ENCODE measurements around the gene KRTAP10-8. TPM values are rescaled to one million over a fixed set of nuclear protein-coding genes. Genes with fewer than 3 reads are reported as not detected.

KRTAP10-8 gene, protein sequence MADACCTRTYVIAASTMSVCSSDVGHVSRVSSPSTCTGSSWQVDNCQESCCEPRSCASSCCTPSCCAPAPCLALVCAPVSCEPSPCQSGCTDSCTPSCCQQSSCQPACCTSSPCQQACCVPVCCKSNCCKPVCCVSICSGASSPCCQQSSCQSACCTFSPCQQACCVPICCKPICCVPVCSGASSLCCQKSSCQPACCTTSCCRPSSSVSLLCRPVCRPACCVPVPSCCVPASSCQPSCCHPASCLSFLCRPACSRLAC
- total RNA-seq, result not detected

DNA sequence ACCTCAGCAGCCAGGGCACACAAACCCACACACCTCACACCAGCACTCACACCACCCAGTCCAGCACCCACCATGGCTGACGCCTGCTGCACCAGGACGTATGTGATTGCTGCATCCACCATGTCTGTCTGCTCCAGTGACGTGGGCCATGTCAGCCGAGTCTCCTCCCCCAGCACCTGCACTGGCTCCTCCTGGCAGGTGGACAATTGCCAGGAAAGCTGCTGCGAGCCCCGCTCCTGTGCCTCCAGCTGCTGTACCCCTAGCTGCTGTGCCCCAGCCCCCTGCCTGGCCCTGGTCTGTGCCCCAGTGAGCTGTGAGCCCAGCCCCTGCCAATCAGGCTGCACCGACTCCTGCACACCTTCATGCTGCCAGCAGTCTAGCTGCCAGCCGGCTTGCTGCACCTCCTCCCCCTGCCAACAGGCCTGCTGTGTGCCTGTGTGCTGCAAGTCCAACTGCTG is at the start of gene KRTAP10-8:
KRTAP10-8 (plus strand) TSS at position 51 of the 458 bp plus-strand sequence; CDS start at position 73, 22 bp downstream.
- DNase-seq (no peak), ATAC-seq (replicated peaks in 1 of 2) (no peak)
- Mint-ChIP-seq H3K27me3 (ENCODE audit: low read depth) (no peaks in the 10 kb centered on the region), H3K4me1 (ENCODE audit: low read depth) (peaks cover 10% of the 10 kb centered on the region), H3K9me3 (peaks cover 9 to 11% of the 10 kb centered on the region in 2 donors), H3K36me3 (ENCODE audit: insufficient read depth in 2 of 2) (peaks cover 10 to 13% of the 10 kb centered on the region in 2 donors), H3K27ac (no peak within 1 kb of the TSS), H3K4me3 (no peak within 1 kb of the TSS)

DNA sequence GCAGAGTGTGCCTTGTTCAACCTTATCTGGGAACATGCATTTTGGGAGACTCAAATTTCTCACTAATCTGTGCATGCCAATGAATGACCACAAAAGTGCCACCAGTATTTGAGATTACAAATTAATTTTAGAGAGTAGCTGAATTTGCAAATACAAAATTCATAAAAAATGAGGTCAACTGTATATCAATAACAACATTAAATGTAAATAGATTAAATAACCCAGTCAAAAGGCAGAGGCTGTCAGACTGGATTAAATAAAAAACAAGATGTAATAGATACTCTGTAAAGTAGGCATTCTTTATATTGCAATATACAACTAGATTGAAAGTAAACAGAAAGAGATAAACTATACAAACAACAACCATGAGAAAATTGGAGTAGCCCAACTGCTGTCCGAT is 47.8 kb upstream of the KRTAP10-8 start:
- H3K4me1 Mint-ChIP-seq (ENCODE audit: low read depth), result peaks cover 14% of the 10 kb centered on the region
- no peak overlapping the region for H3K4me3 Mint-ChIP-seq
- DNase-seq (no peak), ATAC-seq (replicated peaks in 1 of 2) (no peak)
- peaks cover 12 to 18% of the 10 kb centered on the region in 2 donors for H3K9me3 Mint-ChIP-seq
- no peaks in the 10 kb centered on the region for H3K27me3 Mint-ChIP-seq (ENCODE audit: low read depth)
- H3K27ac Mint-ChIP-seq, result peak overlapping the region; percentile 28
- peaks cover 3 to 9% of the 10 kb centered on the region in 2 donors for H3K36me3 Mint-ChIP-seq (ENCODE audit: insufficient read depth in 2 of 2)

DNA sequence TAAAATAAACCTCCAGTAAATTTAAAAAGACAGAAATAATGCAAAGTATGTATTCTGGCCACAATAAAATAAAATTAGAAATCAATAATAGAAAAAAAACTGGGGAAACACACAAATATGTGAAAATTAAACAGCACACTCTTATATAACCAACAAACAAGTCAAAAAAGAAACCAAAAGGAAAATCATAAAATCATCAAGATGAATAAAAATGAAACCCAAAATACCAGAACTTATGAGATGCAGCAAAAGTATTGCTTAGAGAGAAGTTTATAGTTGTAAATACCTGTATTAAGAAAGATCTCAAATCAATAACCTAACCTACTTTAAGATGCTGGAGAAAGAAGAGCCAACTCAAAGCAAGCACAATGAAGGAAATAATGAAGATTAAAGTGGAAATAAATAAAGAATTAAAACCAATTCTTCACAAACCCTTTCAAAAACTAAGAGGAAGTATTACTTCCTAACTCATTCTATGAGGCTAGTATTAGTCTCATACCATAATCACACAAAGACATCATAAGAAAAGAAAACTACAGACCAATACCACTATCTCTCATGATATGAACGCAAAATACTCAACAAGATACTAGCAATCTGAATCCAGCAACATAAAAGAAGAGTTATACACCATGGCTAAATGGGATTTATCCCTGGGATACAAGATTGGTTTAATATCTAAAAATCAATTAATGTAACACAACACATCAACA is 46.8 kb upstream of the KRTAP10-8 start:
- Mint-ChIP-seq H3K4me1 (ENCODE audit: low read depth) (peaks cover 14% of the 10 kb centered on the region), H3K9me3 (peaks cover 12 to 18% of the 10 kb centered on the region in 2 donors), H3K36me3 (ENCODE audit: insufficient read depth in 2 of 2) (peaks cover 3 to 9% of the 10 kb centered on the region in 2 donors), H3K27me3 (ENCODE audit: low read depth) (no peaks in the 10 kb centered on the region), H3K27ac (peak overlapping the region; percentile 52), H3K4me3 (peak overlapping the region; percentile 2 to 81)
- ATAC-seq (replicated peaks in 1 of 2) (peak in 1 of 2 donors; percentile 45), DNase-seq (no peak)

DNA sequence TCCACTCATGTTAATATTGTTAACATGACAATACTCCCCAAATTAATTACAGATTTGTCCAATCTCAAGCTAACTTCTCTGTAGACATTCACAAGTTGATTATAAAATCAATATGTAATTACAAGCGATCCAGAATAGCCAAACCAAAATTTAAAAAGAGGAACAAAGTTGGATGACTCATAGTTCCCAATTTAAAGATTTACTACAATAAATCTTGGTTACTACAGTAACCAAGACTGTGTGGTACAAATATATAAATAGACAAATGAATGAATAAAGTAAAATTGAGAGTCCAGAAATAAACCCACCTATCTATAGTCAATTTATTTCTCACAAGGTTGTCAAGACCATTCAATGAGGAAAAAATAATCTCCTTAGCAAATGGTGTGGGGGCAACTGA is 45.5 kb upstream of the KRTAP10-8 start:
- Mint-ChIP-seq H3K9me3 (peaks cover 8% of the 10 kb centered on the region in 2 donors), H3K4me3 (no peak overlapping the region), H3K27ac (no peak overlapping the region), H3K4me1 (ENCODE audit: low read depth) (peaks cover 14% of the 10 kb centered on the region), H3K36me3 (ENCODE audit: insufficient read depth in 2 of 2) (peaks cover 0 to 4% of the 10 kb centered on the region in 2 donors), H3K27me3 (ENCODE audit: low read depth) (no peaks in the 10 kb centered on the region)
- ATAC-seq (replicated peaks in 1 of 2) (no peak), DNase-seq (no peak)

DNA sequence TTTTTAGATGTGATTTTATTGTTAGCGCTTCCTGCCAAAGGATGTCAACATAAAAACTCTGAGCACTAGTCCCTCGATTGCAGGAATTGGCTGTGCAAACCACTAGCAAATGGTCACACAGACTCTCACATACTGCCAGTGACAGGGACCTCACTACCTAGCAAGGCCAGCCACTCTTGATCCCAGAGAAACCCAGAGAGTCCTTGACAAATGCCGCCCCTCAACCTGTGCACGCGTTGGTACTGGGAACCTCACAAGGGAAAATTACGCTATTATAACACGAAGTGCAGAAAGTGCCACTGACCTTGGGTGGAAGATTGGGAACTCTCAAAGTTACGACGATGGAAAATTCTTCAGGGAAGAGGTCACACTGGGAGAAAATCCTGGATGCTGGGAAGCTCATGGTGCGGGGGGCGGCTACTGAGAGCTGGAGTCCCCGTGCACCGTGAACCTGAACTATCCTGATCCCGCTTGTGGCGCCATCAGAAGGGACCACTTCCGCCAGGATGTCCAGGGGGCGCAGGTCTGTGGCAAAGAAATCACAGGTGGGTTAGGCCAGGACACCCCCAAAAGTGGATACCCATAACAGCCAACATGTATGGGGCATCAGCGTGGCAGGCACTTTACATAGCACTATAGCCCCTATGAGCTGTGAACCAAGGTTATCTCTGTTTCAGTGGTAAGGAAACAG is 44.3 kb upstream of the KRTAP10-8 start:
- Mint-ChIP-seq H3K4me1 (ENCODE audit: low read depth) (peaks cover 14% of the 10 kb centered on the region), H3K4me3 (no peak overlapping the region), H3K36me3 (ENCODE audit: insufficient read depth in 2 of 2) (peaks cover 0 to 1% of the 10 kb centered on the region in 2 donors), H3K27me3 (ENCODE audit: low read depth) (no peaks in the 10 kb centered on the region), H3K9me3 (peaks cover under 1 to 2% of the 10 kb centered on the region in 2 donors), H3K27ac (no peak overlapping the region)
- DNase-seq (no peak), ATAC-seq (replicated peaks in 1 of 2) (no peak)

DNA sequence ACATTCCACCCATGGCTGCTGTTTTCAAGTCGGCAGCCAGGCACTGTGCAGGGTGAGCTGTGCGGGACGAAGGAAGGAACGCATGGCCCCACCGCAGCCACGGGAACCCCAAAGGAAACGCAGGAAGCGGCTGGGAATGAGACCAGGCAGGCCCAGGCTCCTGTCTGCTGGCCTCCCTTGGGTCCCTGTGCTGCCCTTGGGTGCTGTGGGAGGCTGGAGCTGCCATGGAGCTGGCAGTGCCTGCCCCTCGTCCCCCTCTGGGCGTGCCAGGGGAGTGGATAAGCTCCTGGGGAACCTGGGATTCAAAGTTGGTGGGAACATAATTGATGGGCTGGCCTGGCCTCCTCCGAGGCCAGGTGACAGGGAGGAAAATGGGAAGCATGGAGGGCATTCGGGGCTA is 43.6 kb upstream of the KRTAP10-8 start:
- Mint-ChIP-seq H3K9me3 (peaks cover 0 to 1% of the 10 kb centered on the region in 2 donors), H3K27me3 (ENCODE audit: low read depth) (no peaks in the 10 kb centered on the region), H3K36me3 (ENCODE audit: insufficient read depth in 2 of 2) (no peaks in the 10 kb centered on the region), H3K4me3 (no peak overlapping the region), H3K27ac (no peak overlapping the region), H3K4me1 (ENCODE audit: low read depth) (peaks cover 14% of the 10 kb centered on the region)
- ATAC-seq (replicated peaks in 1 of 2) (no peak), DNase-seq (no peak)

DNA sequence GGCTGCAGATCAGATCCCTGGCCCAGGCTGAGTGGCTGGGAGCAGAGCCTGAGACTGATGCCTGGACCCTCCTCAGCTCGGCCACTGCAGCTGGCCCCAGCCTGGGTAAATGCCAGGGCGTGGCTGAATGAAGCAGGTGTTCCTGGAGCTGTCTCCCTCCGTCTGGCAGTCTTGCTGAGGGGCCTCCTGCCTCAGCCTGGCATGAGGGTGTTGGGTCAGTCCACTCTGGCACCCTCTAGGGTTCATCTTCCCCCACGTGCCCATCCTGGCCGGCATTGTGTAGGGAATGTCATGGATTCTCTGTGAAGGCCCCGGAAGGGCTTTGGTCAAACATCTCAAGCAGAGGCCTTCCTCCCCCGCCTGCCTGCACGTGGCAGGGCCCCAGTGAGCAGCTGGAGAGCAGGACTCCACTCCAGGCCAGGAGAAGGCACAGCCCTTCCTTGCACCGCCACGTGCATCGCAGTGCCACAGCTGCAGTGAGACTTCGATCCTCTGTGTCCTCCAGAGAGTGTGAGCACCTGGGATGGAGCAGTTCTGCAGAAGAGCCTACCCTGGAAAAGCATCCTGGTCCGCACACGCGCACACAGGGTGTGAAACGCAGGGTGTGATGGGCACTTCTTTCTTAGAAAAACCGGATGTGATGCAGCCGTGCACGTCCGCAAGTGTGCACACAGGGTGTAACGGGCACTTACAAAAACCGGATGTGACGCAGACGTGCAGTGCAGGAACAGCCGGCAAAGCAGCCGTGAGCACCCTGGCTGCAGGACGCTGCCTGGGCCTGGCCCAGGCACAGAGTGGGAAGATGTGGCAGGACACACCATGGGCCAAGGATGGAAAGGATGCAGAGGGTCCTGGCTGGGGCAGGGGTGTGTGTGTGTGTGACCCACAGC is 43.0 kb upstream of the KRTAP10-8 start:
- Mint-ChIP-seq H3K27ac (no peak overlapping the region), H3K4me3 (no peak overlapping the region), H3K9me3 (no peaks in the 10 kb centered on the region), H3K27me3 (ENCODE audit: low read depth) (no peaks in the 10 kb centered on the region), H3K4me1 (ENCODE audit: low read depth) (peaks cover 14% of the 10 kb centered on the region), H3K36me3 (ENCODE audit: insufficient read depth in 2 of 2) (no peaks in the 10 kb centered on the region)
- ATAC-seq (replicated peaks in 1 of 2) (no peak), DNase-seq (no peak)

DNA sequence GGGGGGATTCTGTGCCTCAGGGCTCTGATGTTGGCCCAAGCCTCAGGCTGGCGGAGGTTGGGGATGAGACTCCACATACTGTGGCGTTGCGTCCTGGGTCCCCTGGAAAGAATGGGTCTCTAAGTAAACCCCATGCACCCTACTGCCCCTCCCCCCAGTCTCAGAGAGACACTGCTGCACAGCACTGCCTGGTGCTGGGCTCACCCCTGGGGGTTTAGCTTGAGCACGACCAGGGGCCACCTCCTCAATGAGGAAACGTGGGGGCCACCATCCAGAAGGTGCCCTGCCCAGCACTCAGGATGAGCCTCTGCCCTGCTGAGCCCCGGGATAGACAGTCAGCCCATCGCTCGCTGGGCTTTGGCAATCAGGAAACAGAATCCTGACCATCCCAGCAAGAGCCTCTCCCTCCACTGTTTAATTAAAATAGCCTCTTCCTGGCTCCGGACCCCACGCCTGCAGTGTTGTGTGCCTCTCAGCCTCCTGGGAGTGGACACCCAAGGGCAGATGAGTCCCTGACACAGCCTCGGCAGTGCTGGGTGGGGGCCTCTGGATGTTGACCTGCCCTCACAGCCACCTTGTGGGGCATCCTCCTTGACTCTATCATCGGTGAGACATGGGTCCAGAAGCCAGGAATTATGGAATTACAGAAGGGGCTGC is 41.9 kb upstream of the KRTAP10-8 start:
- ATAC-seq (replicated peaks in 1 of 2) (no peak), DNase-seq (no peak)
- Mint-ChIP-seq H3K4me1 (ENCODE audit: low read depth) (peaks cover 4% of the 10 kb centered on the region), H3K27ac (no peak overlapping the region), H3K9me3 (no peaks in the 10 kb centered on the region), H3K4me3 (no peak overlapping the region), H3K36me3 (ENCODE audit: insufficient read depth in 2 of 2) (no peaks in the 10 kb centered on the region), H3K27me3 (ENCODE audit: low read depth) (peaks cover 8% of the 10 kb centered on the region)

DNA sequence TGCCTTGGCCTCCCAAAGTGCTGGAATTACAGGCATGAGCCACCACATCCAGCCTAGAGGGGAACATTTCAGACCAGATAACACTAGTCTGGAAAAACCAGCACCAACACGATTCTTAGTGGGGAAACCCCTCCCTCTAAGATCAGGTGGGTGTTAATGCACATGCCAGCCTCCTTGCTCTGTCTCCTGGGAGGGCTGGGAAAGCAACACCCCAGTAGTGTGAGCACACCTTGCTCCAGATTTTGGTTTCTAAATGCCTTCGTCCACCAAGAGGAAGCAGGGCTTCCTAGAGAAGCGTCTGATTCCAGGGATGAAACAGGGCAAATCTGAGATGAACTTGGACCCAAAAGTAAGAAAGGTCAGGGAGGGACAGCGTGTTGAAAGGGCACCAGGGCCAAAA is 40.6 kb upstream of the KRTAP10-8 start:
- no peaks in the 10 kb centered on the region for H3K4me1 Mint-ChIP-seq (ENCODE audit: low read depth)
- H3K27ac Mint-ChIP-seq, result no peak overlapping the region
- H3K4me3 Mint-ChIP-seq, result no peak overlapping the region
- peaks cover 10% of the 10 kb centered on the region for H3K27me3 Mint-ChIP-seq (ENCODE audit: low read depth)
- no peaks in the 10 kb centered on the region for H3K9me3 Mint-ChIP-seq
- no peak for DNase-seq
- no peak for ATAC-seq (replicated peaks in 1 of 2)
- H3K36me3 Mint-ChIP-seq (ENCODE audit: insufficient read depth in 2 of 2), result no peaks in the 10 kb centered on the region

DNA sequence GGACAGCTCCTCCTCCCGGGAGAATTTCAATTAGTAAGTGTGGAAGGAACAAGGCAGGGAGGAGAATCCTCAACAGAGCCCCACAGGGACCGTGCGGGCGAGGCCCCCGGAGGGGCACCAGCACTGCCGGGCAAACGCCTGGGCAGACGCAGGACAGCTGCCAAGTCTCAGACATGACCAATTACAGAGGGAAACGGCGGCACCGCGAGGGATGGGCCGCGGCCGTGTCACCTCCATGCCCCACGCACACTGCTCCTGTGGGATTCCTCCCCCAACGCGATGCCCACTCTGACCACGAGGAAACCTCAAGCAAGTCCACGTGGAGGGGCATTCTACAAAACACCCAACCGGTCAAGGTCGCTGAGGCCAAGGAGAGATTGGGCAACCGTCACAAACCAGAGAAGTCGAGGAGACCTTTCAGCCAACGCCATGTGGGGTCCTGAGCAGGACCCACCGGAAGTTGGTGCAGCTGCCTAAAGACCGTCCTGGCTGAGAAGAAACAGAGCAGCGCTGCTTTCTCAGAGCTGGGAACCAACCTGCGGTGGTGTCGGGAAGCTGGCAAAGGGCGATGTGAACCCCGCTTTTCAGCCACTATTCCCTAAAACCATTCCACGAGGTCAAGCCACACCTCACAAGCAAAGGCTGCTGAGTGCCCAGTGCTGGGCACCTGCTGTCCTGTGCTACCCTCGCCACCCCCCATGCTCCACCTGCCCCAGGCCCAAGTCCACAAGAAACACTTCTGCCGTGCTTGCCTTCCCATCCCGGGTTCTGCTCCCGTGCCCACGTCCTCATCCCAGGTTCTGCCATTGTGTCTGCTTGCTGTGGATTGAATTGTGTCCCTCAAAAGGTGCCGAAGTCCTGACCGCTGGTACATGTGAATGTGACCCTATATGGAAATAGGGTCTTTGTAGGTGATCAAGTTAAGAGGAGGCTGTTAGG is 39.8 kb upstream of the KRTAP10-8 start:
- ATAC-seq (replicated peaks in 1 of 2) (no peak), DNase-seq (no peak)
- Mint-ChIP-seq H3K4me3 (no peak overlapping the region), H3K27me3 (ENCODE audit: low read depth) (peaks cover 10% of the 10 kb centered on the region), H3K9me3 (no peaks in the 10 kb centered on the region), H3K4me1 (ENCODE audit: low read depth) (no peaks in the 10 kb centered on the region), H3K36me3 (ENCODE audit: insufficient read depth in 2 of 2) (peaks cover 0 to 3% of the 10 kb centered on the region in 2 donors), H3K27ac (no peak overlapping the region)

DNA sequence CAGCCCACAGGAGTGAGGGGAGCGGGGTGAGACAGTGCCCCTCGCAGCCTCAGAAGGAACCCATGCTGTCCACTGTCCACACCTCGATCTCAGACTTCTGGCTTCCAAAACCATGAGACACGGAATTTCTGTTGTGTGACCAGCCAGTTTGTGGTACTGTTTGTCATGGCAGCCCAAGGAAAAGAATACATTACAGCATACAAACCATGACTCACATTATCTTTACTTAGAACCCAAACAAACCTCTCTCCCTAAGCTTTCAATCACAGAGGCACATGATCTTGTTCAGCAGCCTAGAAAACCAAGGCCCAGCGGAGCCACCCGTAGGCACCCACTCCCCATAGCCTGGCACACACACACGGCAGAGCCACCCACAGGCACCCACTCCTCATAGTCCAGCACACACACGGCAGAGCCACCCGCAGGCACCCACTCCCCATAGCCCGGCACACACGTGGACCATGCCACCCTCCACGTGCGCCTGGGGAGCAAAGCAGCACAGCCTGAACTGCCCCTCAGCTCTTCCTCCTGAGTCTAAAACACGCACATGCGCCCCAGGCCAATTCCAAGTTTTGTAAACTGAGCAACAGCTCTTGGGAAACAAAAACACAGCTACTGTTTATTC is 38.8 kb upstream of the KRTAP10-8 start:
- Mint-ChIP-seq H3K4me1 (ENCODE audit: low read depth) (no peaks in the 10 kb centered on the region), H3K4me3 (no peak overlapping the region), H3K27ac (no peak overlapping the region), H3K27me3 (ENCODE audit: low read depth) (peaks cover 10% of the 10 kb centered on the region), H3K36me3 (ENCODE audit: insufficient read depth in 2 of 2) (peaks cover 3 to 9% of the 10 kb centered on the region in 2 donors), H3K9me3 (peaks cover 0 to 5% of the 10 kb centered on the region in 2 donors)
- DNase-seq (no peak), ATAC-seq (replicated peaks in 1 of 2) (no peak)

Data from activated T-cell treated with anti-CD3 and anti-CD28 coated beads, Interleukin-2, amount 50 U/mL, for 72 hours (primary cell).